ENCODE data around the gene PHEX.

DNA sequence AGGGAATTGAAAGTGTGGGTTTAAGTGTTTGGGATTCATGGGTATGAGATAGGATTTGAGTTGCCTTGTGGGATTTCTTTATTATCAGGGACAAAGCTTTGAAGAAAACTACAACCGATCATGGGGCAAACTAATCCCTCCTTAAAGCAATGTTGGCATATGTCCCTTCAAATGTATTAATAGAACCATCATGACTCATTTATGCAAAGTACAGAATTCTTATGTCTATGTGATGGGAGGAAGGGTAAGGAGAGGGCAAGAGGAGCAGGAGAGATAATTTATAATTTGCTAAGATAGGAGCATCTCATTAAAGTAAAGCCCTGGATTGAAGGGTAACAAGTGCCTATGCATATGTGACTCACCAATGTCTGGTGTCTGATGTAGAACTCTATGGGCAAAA lies 94.2 kb downstream of the PHEX start:
- no peak for TF ChIP-seq ZFX (IDR thresholded peaks at IDR 0.05)
- TF ChIP-seq, protein P1, sequence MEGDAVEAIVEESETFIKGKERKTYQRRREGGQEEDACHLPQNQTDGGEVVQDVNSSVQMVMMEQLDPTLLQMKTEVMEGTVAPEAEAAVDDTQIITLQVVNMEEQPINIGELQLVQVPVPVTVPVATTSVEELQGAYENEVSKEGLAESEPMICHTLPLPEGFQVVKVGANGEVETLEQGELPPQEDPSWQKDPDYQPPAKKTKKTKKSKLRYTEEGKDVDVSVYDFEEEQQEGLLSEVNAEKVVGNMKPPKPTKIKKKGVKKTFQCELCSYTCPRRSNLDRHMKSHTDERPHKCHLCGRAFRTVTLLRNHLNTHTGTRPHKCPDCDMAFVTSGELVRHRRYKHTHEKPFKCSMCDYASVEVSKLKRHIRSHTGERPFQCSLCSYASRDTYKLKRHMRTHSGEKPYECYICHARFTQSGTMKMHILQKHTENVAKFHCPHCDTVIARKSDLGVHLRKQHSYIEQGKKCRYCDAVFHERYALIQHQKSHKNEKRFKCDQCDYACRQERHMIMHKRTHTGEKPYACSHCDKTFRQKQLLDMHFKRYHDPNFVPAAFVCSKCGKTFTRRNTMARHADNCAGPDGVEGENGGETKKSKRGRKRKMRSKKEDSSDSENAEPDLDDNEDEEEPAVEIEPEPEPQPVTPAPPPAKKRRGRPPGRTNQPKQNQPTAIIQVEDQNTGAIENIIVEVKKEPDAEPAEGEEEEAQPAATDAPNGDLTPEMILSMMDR (conservative IDR thresholded peaks at IDR 0.05), result no peak

Measured in C4-2B (cell line).